ENCODE measurements around the gene NOTCH4.
A peak's percentile ranks its signal among the peaks of the same experiment; 100 is the strongest.
"Not testable (repeated sequence)": the region's sequence is repeated elsewhere in the genome, so short reads cannot be mapped to it uniquely, and the experiment has no call there.

The NOTCH4 gene

GRCh38 chr6:32223258-32224235 lies at the start of gene NOTCH4:
TSS of gene NOTCH4 (minus strand) at chr6:32224067. CDS start at chr6:32223928, 139 bp downstream.
- no peak for DNase-seq (ENCODE audit: low read depth in 2 of 2, low spot score in 1 of 2)

- DNase-seq (ENCODE audit: low read depth in 2 of 2, low spot score in 1 of 2): no peak
These were observed 47.6 kb upstream of the NOTCH4 start for GRCh38 chr6:32271429-32271828.

- not testable (repeated sequence) for DNase-seq (ENCODE audit: low read depth in 2 of 2, low spot score in 1 of 2)
These were observed 44.6 kb upstream of the NOTCH4 start for GRCh38 chr6:32268459-32268858.

- DNase-seq (ENCODE audit: low read depth in 2 of 2, low spot score in 1 of 2): no peak
These were observed 43.2 kb upstream of the NOTCH4 start for GRCh38 chr6:32267035-32267434.

- DNase-seq (ENCODE audit: low read depth in 2 of 2, low spot score in 1 of 2): not testable (repeated sequence)
These were observed 33.4 kb upstream of the NOTCH4 start for GRCh38 chr6:32257262-32257661.

- DNase-seq (ENCODE audit: low read depth in 2 of 2, low spot score in 1 of 2): peak; percentile 11 to 20
These were observed 31.6 kb upstream of the NOTCH4 start for GRCh38 chr6:32255199-32256153.

- DNase-seq (ENCODE audit: low read depth in 2 of 2, low spot score in 1 of 2): no peak
These were observed 30.9 kb upstream of the NOTCH4 start for GRCh38 chr6:32254761-32255198.

- DNase-seq (ENCODE audit: low read depth in 2 of 2, low spot score in 1 of 2): no peak
These were observed 28.6 kb upstream of the NOTCH4 start for GRCh38 chr6:32252331-32253009.

- no peak for DNase-seq (ENCODE audit: low read depth in 2 of 2, low spot score in 1 of 2)
These were observed 25.4 kb upstream of the NOTCH4 start for GRCh38 chr6:32249262-32249661.

- DNase-seq (ENCODE audit: low read depth in 2 of 2, low spot score in 1 of 2): no peak
These were observed 23.5 kb upstream of the NOTCH4 start for GRCh38 chr6:32247401-32247800.

- DNase-seq (ENCODE audit: low read depth in 2 of 2, low spot score in 1 of 2): peak; percentile 44 to 57
These were observed 21.1 kb upstream of the NOTCH4 start for GRCh38 chr6:32244946-32245398.

- no peak for DNase-seq (ENCODE audit: low read depth in 2 of 2, low spot score in 1 of 2)
These were observed 20.4 kb upstream of the NOTCH4 start for GRCh38 chr6:32244270-32244669.

- not testable (repeated sequence) for DNase-seq (ENCODE audit: low read depth in 2 of 2, low spot score in 1 of 2)
These were observed 18.5 kb upstream of the NOTCH4 start for GRCh38 chr6:32242318-32242813.

- no peak for DNase-seq (ENCODE audit: low read depth in 2 of 2, low spot score in 1 of 2)
These were observed 16.8 kb upstream of the NOTCH4 start for GRCh38 chr6:32240686-32241085.

- no peak for DNase-seq (ENCODE audit: low read depth in 2 of 2, low spot score in 1 of 2)
These were observed 15.6 kb upstream of the NOTCH4 start for GRCh38 chr6:32239462-32239861.

- DNase-seq (ENCODE audit: low read depth in 2 of 2, low spot score in 1 of 2): no peak
These were observed 11.1 kb upstream of the NOTCH4 start for GRCh38 chr6:32234934-32235333.

GRCh38 chr6:32226434-32226833 lies 2.6 kb upstream of the NOTCH4 start:
- no peak for DNase-seq (ENCODE audit: low read depth in 2 of 2, low spot score in 1 of 2)

GRCh38 chr6:32224696-32225095 lies 829 bp upstream of the NOTCH4 start:
- no peak for DNase-seq (ENCODE audit: low read depth in 2 of 2, low spot score in 1 of 2)

- DNase-seq (ENCODE audit: low read depth in 2 of 2, low spot score in 1 of 2): no peak
These were observed 1.3 kb downstream of the NOTCH4 start for GRCh38 chr6:32222333-32223230.

GRCh38 chr6:32220021-32220420 lies 3.8 kb downstream of the NOTCH4 start:
- no peak for DNase-seq (ENCODE audit: low read depth in 2 of 2, low spot score in 1 of 2)

All from stimulated activated CD8-positive, alpha-beta memory T cell treated with anti-CD3 and anti-CD28 coated beads, Interleukin-4, amount 100 ng/mL, for 1 hour (primary cell).